ENCODE results near the gene SYCP2L.
A peak's percentile ranks its signal among the peaks of the same experiment; 100 is the strongest.

DNA sequence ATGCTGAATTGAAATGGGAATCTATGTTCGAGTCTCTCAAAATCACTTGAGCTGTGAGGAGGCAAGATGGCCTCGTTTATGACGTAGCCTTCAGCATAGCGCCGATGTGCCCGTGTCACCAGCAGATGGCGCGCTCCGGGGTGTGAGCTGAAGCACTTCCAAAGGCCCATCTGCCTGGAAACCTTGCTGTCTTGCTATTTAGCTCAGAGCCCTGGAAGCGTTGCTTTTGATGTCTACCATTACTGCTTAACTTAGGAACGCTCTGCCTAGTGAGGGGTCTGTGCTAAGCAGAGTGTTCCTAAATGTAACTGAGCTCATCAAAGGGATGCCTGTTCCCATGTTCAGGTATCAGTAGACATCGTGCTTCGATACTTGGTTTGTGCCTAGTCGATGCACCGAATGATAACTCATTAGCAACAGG, 67.7 kb downstream of the SYCP2L start:
- no peak for TF ChIP-seq SIN3A (IDR thresholded peaks at IDR 0.05; ENCODE audit: borderline replicate concordance, insufficient read depth, low read length)
- TF ChIP-seq, protein P1, sequence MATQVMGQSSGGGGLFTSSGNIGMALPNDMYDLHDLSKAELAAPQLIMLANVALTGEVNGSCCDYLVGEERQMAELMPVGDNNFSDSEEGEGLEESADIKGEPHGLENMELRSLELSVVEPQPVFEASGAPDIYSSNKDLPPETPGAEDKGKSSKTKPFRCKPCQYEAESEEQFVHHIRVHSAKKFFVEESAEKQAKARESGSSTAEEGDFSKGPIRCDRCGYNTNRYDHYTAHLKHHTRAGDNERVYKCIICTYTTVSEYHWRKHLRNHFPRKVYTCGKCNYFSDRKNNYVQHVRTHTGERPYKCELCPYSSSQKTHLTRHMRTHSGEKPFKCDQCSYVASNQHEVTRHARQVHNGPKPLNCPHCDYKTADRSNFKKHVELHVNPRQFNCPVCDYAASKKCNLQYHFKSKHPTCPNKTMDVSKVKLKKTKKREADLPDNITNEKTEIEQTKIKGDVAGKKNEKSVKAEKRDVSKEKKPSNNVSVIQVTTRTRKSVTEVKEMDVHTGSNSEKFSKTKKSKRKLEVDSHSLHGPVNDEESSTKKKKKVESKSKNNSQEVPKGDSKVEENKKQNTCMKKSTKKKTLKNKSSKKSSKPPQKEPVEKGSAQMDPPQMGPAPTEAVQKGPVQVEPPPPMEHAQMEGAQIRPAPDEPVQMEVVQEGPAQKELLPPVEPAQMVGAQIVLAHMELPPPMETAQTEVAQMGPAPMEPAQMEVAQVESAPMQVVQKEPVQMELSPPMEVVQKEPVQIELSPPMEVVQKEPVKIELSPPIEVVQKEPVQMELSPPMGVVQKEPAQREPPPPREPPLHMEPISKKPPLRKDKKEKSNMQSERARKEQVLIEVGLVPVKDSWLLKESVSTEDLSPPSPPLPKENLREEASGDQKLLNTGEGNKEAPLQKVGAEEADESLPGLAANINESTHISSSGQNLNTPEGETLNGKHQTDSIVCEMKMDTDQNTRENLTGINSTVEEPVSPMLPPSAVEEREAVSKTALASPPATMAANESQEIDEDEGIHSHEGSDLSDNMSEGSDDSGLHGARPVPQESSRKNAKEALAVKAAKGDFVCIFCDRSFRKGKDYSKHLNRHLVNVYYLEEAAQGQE (IDR thresholded peaks at IDR 0.05; ENCODE audit: insufficient read depth in 1 of 2, low read depth in 2 of 2, low read length in 2 of 2) = 0 out of 4 replicates have a peak, but pooled peaks of 1 of the 2 experiments have one; percentile 11
- no peak for TF ChIP-seq TAF1 (IDR thresholded peaks at IDR 0.05; ENCODE audit: borderline replicate concordance, insufficient read depth, low read length)

All from PFSK-1 (cell line).